Suppressor macrophage treated with lipopolysaccharide for 4 hours (primary cell): ENCODE data around the gene SULT1E1.
A peak's percentile ranks its signal among the peaks of the same experiment; 100 is the strongest.

Experiments
- DNase-seq: peaks from one replicate; pipeline ENCODE4 v3.0.0-alpha.2; 2020

The SULT1E1 gene

GRCh38 chr4:69860052-69860451 is at the start of gene SULT1E1:
SULT1E1 (minus strand) TSS chr4:69860145; CDS start chr4:69857644, 2,501 bp downstream.
- no peak for DNase-seq

GRCh38 chr4:69909195-69909594 is 49.2 kb upstream of the SULT1E1 start:
- no peak for DNase-seq

- no peak for DNase-seq
Measured at GRCh38 chr4:69907151-69907550, 47.2 kb upstream of the SULT1E1 start.

- DNase-seq = no peak
Measured at GRCh38 chr4:69896530-69897116, 36.7 kb upstream of the SULT1E1 start.

- DNase-seq = no peak
Measured at GRCh38 chr4:69894721-69895120, 34.8 kb upstream of the SULT1E1 start.

- DNase-seq = no peak
Measured at GRCh38 chr4:69894186-69894585, 34.2 kb upstream of the SULT1E1 start.

GRCh38 chr4:69888336-69888735 is 28.4 kb upstream of the SULT1E1 start:
- DNase-seq = no peak

GRCh38 chr4:69882150-69882549 is 22.2 kb upstream of the SULT1E1 start:
- no peak for DNase-seq

- DNase-seq = peak; percentile 63
Measured at GRCh38 chr4:69881173-69881773, 21.3 kb upstream of the SULT1E1 start.

GRCh38 chr4:69878250-69878649 is 18.3 kb upstream of the SULT1E1 start:
- DNase-seq = no peak

GRCh38 chr4:69877453-69877852 is 17.5 kb upstream of the SULT1E1 start:
- no peak for DNase-seq

GRCh38 chr4:69876071-69876470 is 16.1 kb upstream of the SULT1E1 start:
- DNase-seq = no peak

GRCh38 chr4:69875576-69875975 is 15.6 kb upstream of the SULT1E1 start:
- DNase-seq = no peak

GRCh38 chr4:69874507-69874906 is 14.6 kb upstream of the SULT1E1 start:
- no peak for DNase-seq

GRCh38 chr4:69861756-69862155 is 1.8 kb upstream of the SULT1E1 start:
- DNase-seq = no peak

- DNase-seq = no peak
Measured at GRCh38 chr4:69860521-69861298, 765 bp upstream of the SULT1E1 start.

GRCh38 chr4:69859140-69859685 is 732 bp downstream of the SULT1E1 start:
- DNase-seq = no peak

- DNase-seq = no peak
Measured at GRCh38 chr4:69858690-69859089, 1.3 kb downstream of the SULT1E1 start.

- DNase-seq = no peak
Measured at GRCh38 chr4:69855822-69856221, 4.1 kb downstream of the SULT1E1 start.

- no peak for DNase-seq
Measured at GRCh38 chr4:69849969-69850368, 10.0 kb downstream of the SULT1E1 start.

- no peak for DNase-seq
Measured at GRCh38 chr4:69849297-69849696, 10.6 kb downstream of the SULT1E1 start.

- DNase-seq = no peak
Measured at GRCh38 chr4:69848028-69848427, 11.9 kb downstream of the SULT1E1 start.

- DNase-seq = no peak
Measured at GRCh38 chr4:69843932-69844331, 16.0 kb downstream of the SULT1E1 start.

GRCh38 chr4:69843301-69843700 is 16.6 kb downstream of the SULT1E1 start:
- DNase-seq = no peak
